IPS DF 6.9 (cell line): ENCODE data around the gene PRXL2B.
A peak's percentile ranks its signal among the peaks of the same experiment; 100 is the strongest.

Source experiments
- DNase-seq: peaks from one replicate; pipeline ENCODE4 v3.0.0-alpha.2; 2013; ENCODE audit warnings: low read depth, low spot score
- H3K27ac ChIP-seq: one replicate; pipeline ENCODE4 v1.5.1; 2013; ENCODE audit warnings: low read length, control low read depth
- H3K27me3 ChIP-seq: 2 replicates; pipeline ENCODE4 v1.6.1; 2013; ENCODE audit warnings: mild to moderate bottlenecking, low read length; ENCODE audit not compliant: control insufficient read depth, insufficient read depth
- H3K36me3 ChIP-seq: 2 replicates; pipeline ENCODE4 v1.6.1; 2013; ENCODE audit warnings: low read length; ENCODE audit not compliant: control insufficient read depth, insufficient read depth
- H3K4me1 ChIP-seq: 2 replicates; pipeline ENCODE4 v1.6.1; 2013; ENCODE audit warnings: low read length; ENCODE audit not compliant: control insufficient read depth, insufficient read depth
- H3K4me3 ChIP-seq: 2 replicates; pipeline ENCODE4 v1.5.1; 2013; ENCODE audit warnings: mild to moderate bottlenecking, low read length
- H3K9me3 ChIP-seq: 2 replicates; pipeline ENCODE4 v1.6.1; 2013; ENCODE audit warnings: low read length, inconsistent platforms; ENCODE audit not compliant: control insufficient read depth, insufficient read depth
- WGBS: extraction: QIAGEN DNeasy Blood & Tissue Kit; methylation state at CpG from one replicate; pipeline ENCODE4 v1.1.7; 2013; ENCODE audit warnings: mixed read lengths, missing lambda C conversion rate; ENCODE audit not compliant: insufficient read length, insufficient coverage; 5-methylcytosine and 5-hydroxymethylcytosine counted together

PRXL2B gene

GRCh38 chr1:2587071-2587859 lies 688 bp downstream of the PRXL2B start:
- Histone ChIP-seq H3K4me3 (peak overlapping the region; percentile 85), H3K27ac (no peak overlapping the region), H3K9me3 (peaks cover 3% of the 10 kb centered on the region), H3K27me3 (no peaks in the 10 kb centered on the region), H3K36me3 (peaks cover 7% of the 10 kb centered on the region; the same call in 1 of the 2 replicates), H3K4me1 (peaks cover 9% of the 10 kb centered on the region; the same call in 1 of the 2 replicates)
- DNase-seq = no peak
- WGBS = no CpG with 5 or more reads among the region's 52 CpGs

GRCh38 chr1:2587860-2588571 lies 1.4 kb downstream of the PRXL2B start:
- Histone ChIP-seq H3K4me1 (peaks cover 9% of the 10 kb centered on the region; the same call in 1 of the 2 replicates), H3K27me3 (no peaks in the 10 kb centered on the region), H3K27ac (no peak overlapping the region), H3K4me3 (no peak overlapping the region), H3K9me3 (peaks cover 7% of the 10 kb centered on the region), H3K36me3 (peaks cover 7% of the 10 kb centered on the region; the same call in 1 of the 2 replicates)
- no CpG with 5 or more reads among the region's 19 CpGs for WGBS
- no peak for DNase-seq

- H3K27me3 ChIP-seq = no peaks in the 10 kb centered on the region
- DNase-seq = no peak
- H3K9me3 ChIP-seq = peaks cover 10% of the 10 kb centered on the region
- no peak overlapping the region for H3K27ac ChIP-seq
- no CpG with 5 or more reads among the region's 23 CpGs for WGBS
- H3K4me3 ChIP-seq = no peak overlapping the region
- peaks cover 6% of the 10 kb centered on the region; the same call in 1 of the 2 replicates for H3K4me1 ChIP-seq
- peaks cover 7% of the 10 kb centered on the region; the same call in 1 of the 2 replicates for H3K36me3 ChIP-seq
Observed at GRCh38 chr1:2588661-2589430, 2.3 kb downstream of the PRXL2B start.

GRCh38 chr1:2589431-2590232 lies 3.1 kb downstream of the PRXL2B start:
- no CpG with 5 or more reads among the region's 25 CpGs for WGBS
- peaks cover 6% of the 10 kb centered on the region; the same call in 1 of the 2 replicates for H3K4me1 ChIP-seq
- no peaks in the 10 kb centered on the region for H3K27me3 ChIP-seq
- no peak overlapping the region for H3K27ac ChIP-seq
- H3K36me3 ChIP-seq = peaks cover 7% of the 10 kb centered on the region; the same call in 1 of the 2 replicates
- DNase-seq = no peak
- H3K4me3 ChIP-seq = no peak overlapping the region
- peaks cover 10% of the 10 kb centered on the region for H3K9me3 ChIP-seq

GRCh38 chr1:2590233-2591141 lies 3.9 kb downstream of the PRXL2B start:
- Histone ChIP-seq H3K36me3 (peaks cover 7% of the 10 kb centered on the region; the same call in 1 of the 2 replicates), H3K27me3 (no peaks in the 10 kb centered on the region), H3K27ac (no peak overlapping the region), H3K4me1 (0 out of 2 replicates have a peak, but pooled peaks cover 3% of the 10 kb centered on the region), H3K4me3 (no peak overlapping the region), H3K9me3 (peaks cover 15% of the 10 kb centered on the region)
- no CpG with 5 or more reads among the region's 31 CpGs for WGBS
- no peak for DNase-seq

GRCh38 chr1:2591233-2591580 lies 4.6 kb downstream of the PRXL2B start:
- Histone ChIP-seq H3K27me3 (no peaks in the 10 kb centered on the region), H3K9me3 (peaks cover 16% of the 10 kb centered on the region), H3K4me1 (peaks cover 3% of the 10 kb centered on the region; the same call in 1 of the 2 replicates), H3K36me3 (peaks cover 7% of the 10 kb centered on the region; the same call in 1 of the 2 replicates), H3K27ac (no peak overlapping the region), H3K4me3 (no peak overlapping the region)
- no peak for DNase-seq
- WGBS = no CpG with 5 or more reads among the region's 5 CpGs

- H3K27ac ChIP-seq = no peak overlapping the region
- peaks cover 16% of the 10 kb centered on the region for H3K9me3 ChIP-seq
- no CpG with 5 or more reads among the region's 12 CpGs for WGBS
- H3K36me3 ChIP-seq = peaks cover 7% of the 10 kb centered on the region; the same call in 1 of the 2 replicates
- H3K27me3 ChIP-seq = no peaks in the 10 kb centered on the region
- no peak for DNase-seq
- peaks cover 3% of the 10 kb centered on the region; the same call in 1 of the 2 replicates for H3K4me1 ChIP-seq
- H3K4me3 ChIP-seq = no peak overlapping the region
Observed at GRCh38 chr1:2591581-2592261, 5.1 kb downstream of the PRXL2B start.

- no CpG with 5 or more reads among the region's 15 CpGs for WGBS
- H3K27ac ChIP-seq = no peak overlapping the region
- H3K36me3 ChIP-seq = peaks cover 7% of the 10 kb centered on the region; the same call in 1 of the 2 replicates
- no peak for DNase-seq
- H3K27me3 ChIP-seq = no peaks in the 10 kb centered on the region
- H3K9me3 ChIP-seq = peaks cover 16% of the 10 kb centered on the region
- no peak overlapping the region for H3K4me3 ChIP-seq
- no peaks in the 10 kb centered on the region; the same call in 1 of the 2 replicates for H3K4me1 ChIP-seq
Observed at GRCh38 chr1:2592672-2593071, 6.1 kb downstream of the PRXL2B start.
